Gastrocnemius medialis (tissue), 4 donors: ENCODE measurements around the gene PCDHB9. TPM values are rescaled to one million over a fixed set of nuclear protein-coding genes. Genes with fewer than 3 reads are reported as not detected.
A peak's percentile ranks its signal among the peaks of the same experiment; 100 is the strongest.
"Not testable (repeated sequence)": the region's sequence is repeated elsewhere in the genome, so short reads cannot be mapped to it uniquely, and the experiment has no call there.

Experiments
- ATAC-seq, 2 donors: fragments of 150-250 bp; one replicate each; pipeline ENCODE4 v1.9.1; 2016
- DNase-seq, 2 donors: peaks; one replicate each; pipeline ENCODE4 v3.0.0-alpha.2; 2019
- H3K27ac ChIP-seq, 4 donors: fragments of 200-600 bp; sonication (generic); 1 replicate in 1 of 4; 2 replicates in 3 of 4; pipeline ENCODE4 v1.5.1; 2016 to 2018; ENCODE audit warnings: mild to moderate bottlenecking in 2 of 4, moderate library complexity in 1 of 4
- H3K27me3 ChIP-seq, 3 donors: fragments of 200-600 bp; sonication (generic) in 2 of 3; 1 replicate in 1 of 3; 2 replicates in 2 of 3; pipeline versions ENCODE4 v1.5.1 to v1.6.0; 2016 to 2019; ENCODE audit warnings: mild to moderate bottlenecking in 1 of 3, moderate library complexity in 1 of 3
- H3K36me3 ChIP-seq, 2 donors: fragments of 200-600 bp; sonication (generic) in 1 of 2; one replicate each; pipeline ENCODE4 v1.5.1; 2017 to 2018
- H3K4me1 ChIP-seq, 2 donors: fragments of 200-600 bp; sonication (generic) in 1 of 2; one replicate each; pipeline ENCODE4 v1.5.1; 2016 to 2017; ENCODE audit warnings: mild to moderate bottlenecking in 2 of 2
- H3K4me3 ChIP-seq, 4 donors: fragments of 200-600 bp; sonication (generic) in 3 of 4; 1 replicate in 1 of 4; 2 replicates in 3 of 4; pipeline ENCODE4 v1.5.1; 2016 to 2019; ENCODE audit warnings: mild to moderate bottlenecking in 2 of 4
- H3K9me3 ChIP-seq, 3 donors: fragments of 200-600 bp; sonication (generic) in 2 of 3; 1 replicate in 1 of 3; 2 replicates in 2 of 3; pipeline ENCODE4 v1.5.1; 2016 to 2019
- CTCF ChIP-seq, 5 experiments: fragments of 450-650 bp in 3 of 5; fragments of 200-600 bp in 2 of 5; sonication (generic) in 2 of 5; IDR thresholded peaks in 4 of 5; conservative IDR thresholded peaks in 1 of 5; 1 replicate in 4 of 5; 2 replicates in 1 of 5; pipeline ENCODE4 v1.5.1; 2016 to 2019; ENCODE audit warnings: antibody characterized with exemption in 5 of 5, mild to moderate bottlenecking in 3 of 5, moderate library complexity in 3 of 5
- POLR2A ChIP-seq, 2 donors: fragments of 450-650 bp; IDR thresholded peaks; one replicate each; pipeline ENCODE4 v1.6.1; 2017; ENCODE audit warnings: antibody characterized with exemption in 2 of 2, mild to moderate bottlenecking in 2 of 2, moderate library complexity in 2 of 2
- in situ Hi-C, 4 donors: fragments of 200-750 bp; cut with MboI; loops; one replicate each; pipeline versions ENCODE4 v1.15.0 to v1.8.0; 2017; ENCODE audit warnings: low sequenced_read_pairs in 4 of 4
- intact Hi-C: fragments of 100-400 bp; cut with DNase I; formaldehyde crosslinking; loops from one replicate; pipeline ENCODE4 v1.15.1; 2023; ENCODE audit warnings: low total_unique reads
- total RNA-seq, 4 donors: library from RNA; depleted of rRNA; stranded (reverse); fragments of >200 nt; gene quantifications; one replicate each; pipeline versions ENCODE4 v1.1.0 to v1.2.3, GENCODE V29; 2016

Gene PCDHB9
- total RNA-seq, 4 donors from 2014 or later: 0.15 to 3.0 (median 0.71) TPM

GRCh38 chr5:141208478-141208877, 21.5 kb downstream of the PCDHB9 start, which contains the start of gene PCDHB12:
TSS of gene PCDHB12 (plus strand) at chr5:141208719. CDS start at chr5:141208908, 189 bp downstream.
- peaks cover 0 to 13% (median 0%) of the 10 kb centered on the region in 3 donors for H3K9me3 ChIP-seq
- in situ Hi-C loops: loop anchor here in 2 of 4 donors (25.0 kb wide), 1 partner anchor 354 kb away; no protein-coding TSS in a partner anchor

GRCh38 chr5:141210281-141210680, 23.3 kb downstream of the PCDHB9 start:
- H3K4me1 ChIP-seq, ATAC-seq, intact Hi-C loops, H3K4me3 ChIP-seq, H3K36me3 ChIP-seq, DNase-seq, H3K27ac ChIP-seq: not testable (repeated sequence)
- in situ Hi-C loops: loop anchor here in 2 of 4 donors (25.0 kb wide), 1 partner anchor 352 kb away; no protein-coding TSS in a partner anchor
- H3K27me3 ChIP-seq: peaks cover 0 to 14% (median 11%) of the 10 kb centered on the region in 3 donors
- H3K9me3 ChIP-seq: peaks cover 0 to 13% (median 2%) of the 10 kb centered on the region in 3 donors

More at GRCh38 chr5:141208478-141208877, 21.5 kb downstream of the PCDHB9 start, which contains the start of gene PCDHB12:
- Histone ChIP-seq H3K36me3 (no peaks in the 10 kb centered on the region), H3K27ac (no peak within 1 kb of the TSS), H3K27me3 (peaks cover 0 to 14% (median 11%) of the 10 kb centered on the region in 3 donors), H3K4me3 (peak within 1 kb of the TSS in 1 of 4 donors; percentile 27), H3K4me1 (no peaks in the 10 kb centered on the region)
- no peak for ATAC-seq
- no peak for TF ChIP-seq POLR2A (IDR thresholded peaks at IDR 0.05)
- no peak for TF ChIP-seq CTCF (IDR thresholded peaks at IDR 0.05 in 4 of 5, conservative IDR thresholded peaks at IDR 0.05 in 1 of 5)
- intact Hi-C loops: no loop called here
- DNase-seq: no peak

- intact Hi-C loops, DNase-seq, ATAC-seq, H3K27ac ChIP-seq, H3K4me3 ChIP-seq, H3K4me1 ChIP-seq, H3K36me3 ChIP-seq: not testable (repeated sequence)
- in situ Hi-C loops: loop anchor here in 2 of 4 donors (25.0 kb wide), 1 partner anchor 351 kb away; no protein-coding TSS in a partner anchor
- Histone ChIP-seq H3K27me3 (peaks cover 0 to 14% (median 11%) of the 10 kb centered on the region in 3 donors), H3K9me3 (peaks cover 0 to 13% (median 3%) of the 10 kb centered on the region in 3 donors)
These were observed 23.9 kb downstream of the PCDHB9 start for GRCh38 chr5:141210849-141211248.

GRCh38 chr5:141213656-141214339, 26.8 kb downstream of the PCDHB9 start, which contains the start of gene PCDHB13:
TSS of gene PCDHB13 (plus strand) at chr5:141213919. CDS start at chr5:141214124, 205 bp downstream.
- peaks cover 0 to 19% (median 3%) of the 10 kb centered on the region in 3 donors for H3K9me3 ChIP-seq
- H3K4me3 ChIP-seq: not testable (repeated sequence)

GRCh38 chr5:141214583-141214982, 27.6 kb downstream of the PCDHB9 start:
- H3K4me1 ChIP-seq, H3K4me3 ChIP-seq, DNase-seq, H3K36me3 ChIP-seq, ATAC-seq, intact Hi-C loops, H3K27ac ChIP-seq, H3K27me3 ChIP-seq: not testable (repeated sequence)
- peaks cover 0 to 18% (median 3%) of the 10 kb centered on the region in 3 donors for H3K9me3 ChIP-seq
- in situ Hi-C loops: loop anchor here in 2 of 4 donors (25.0 kb wide), 1 partner anchor 348 kb away; no protein-coding TSS in a partner anchor

More at GRCh38 chr5:141213656-141214339, 26.8 kb downstream of the PCDHB9 start, which contains the start of gene PCDHB13:
- peak in 1 of 2 donors; percentile 36 for ATAC-seq
- H3K36me3 ChIP-seq, H3K4me1 ChIP-seq, H3K27ac ChIP-seq, intact Hi-C loops: not testable (repeated sequence)
- in situ Hi-C loops: loop anchor here in 2 of 4 donors (25.0 kb wide), 1 partner anchor 349 kb away; no protein-coding TSS in a partner anchor
- peak in 1 of 2 donors; percentile 25 for DNase-seq
- peaks cover under 1 to 11% (median 5%) of the 10 kb centered on the region in 3 donors for H3K27me3 ChIP-seq

- H3K4me3 ChIP-seq, intact Hi-C loops, H3K27ac ChIP-seq, H3K27me3 ChIP-seq, ATAC-seq, H3K36me3 ChIP-seq, DNase-seq, H3K4me1 ChIP-seq: not testable (repeated sequence)
- H3K9me3 ChIP-seq: peaks cover 0 to 18% (median 3%) of the 10 kb centered on the region in 3 donors
- in situ Hi-C loops: loop anchor here in 2 of 4 donors (25.0 kb wide), 1 partner anchor 347 kb away; no protein-coding TSS in a partner anchor
These were observed 28.5 kb downstream of the PCDHB9 start for GRCh38 chr5:141215504-141215903.

GRCh38 chr5:141216035-141216434, 29.1 kb downstream of the PCDHB9 start:
- H3K27me3 ChIP-seq, intact Hi-C loops, ATAC-seq, H3K4me3 ChIP-seq, H3K36me3 ChIP-seq, H3K27ac ChIP-seq, DNase-seq, H3K4me1 ChIP-seq: not testable (repeated sequence)
- H3K9me3 ChIP-seq: peaks cover 0 to 15% (median 3%) of the 10 kb centered on the region in 3 donors
- in situ Hi-C loops: loop anchor here in 2 of 4 donors (25.0 kb wide), 1 partner anchor 346 kb away; no protein-coding TSS in a partner anchor
